HG03378 (cell line): Measurements from ENCODE around the gene VWA8.
"Not testable (repeated sequence)": the region's sequence is repeated elsewhere in the genome, so short reads cannot be mapped to it uniquely, and the experiment has no call there.

ENCODE experiments used
- ATAC-seq: cut with Tn5 transposase; IDR thresholded peaks from one replicate; pipeline ENCODE4 v1.9.1; 2021; ENCODE audit warnings: mild to moderate bottlenecking, moderate library complexity; ENCODE audit not compliant: unreplicated experiment

Gene VWA8

DNA sequence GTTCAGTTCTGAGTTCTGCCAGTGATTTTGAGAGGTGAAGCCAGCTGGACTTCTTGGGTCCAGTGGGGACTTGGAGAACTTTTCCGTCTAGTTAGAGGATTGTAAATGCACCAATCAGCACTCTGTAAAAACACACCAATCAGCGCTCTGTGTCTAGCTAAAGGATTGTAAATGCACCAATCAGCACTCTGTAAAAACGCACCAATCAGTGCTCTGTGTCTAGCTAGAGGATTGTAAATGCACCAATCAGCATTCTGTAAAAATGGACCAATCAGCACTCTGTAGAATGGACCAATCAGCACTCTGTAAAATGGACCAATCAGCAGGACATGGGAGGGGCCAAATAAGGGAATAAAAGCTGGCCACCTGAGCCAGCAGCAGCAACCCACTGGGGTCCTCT lies 418.1 kb downstream of the VWA8 start:
- ATAC-seq: not testable (repeated sequence)

DNA sequence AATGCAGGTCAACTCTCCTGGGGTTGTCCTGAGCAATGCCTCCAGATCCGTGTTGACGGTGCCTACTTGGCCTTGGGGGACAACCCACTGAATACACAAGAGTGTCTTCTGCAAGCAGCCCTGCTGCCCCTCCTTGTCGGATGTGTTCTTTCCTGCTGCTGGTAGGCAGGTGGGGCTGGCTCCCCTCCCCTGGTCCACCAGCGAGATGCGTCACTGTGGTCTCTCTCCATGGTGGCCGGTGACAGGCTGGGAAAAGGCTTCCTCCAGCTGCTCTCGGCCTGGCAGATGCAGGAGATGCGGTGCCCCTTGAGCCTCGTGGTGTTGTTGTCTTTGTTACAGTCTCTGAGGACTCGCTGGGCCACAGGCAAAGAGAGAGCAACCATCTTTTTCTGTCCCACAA lies 418.6 kb downstream of the VWA8 start:
- no peak for ATAC-seq

DNA sequence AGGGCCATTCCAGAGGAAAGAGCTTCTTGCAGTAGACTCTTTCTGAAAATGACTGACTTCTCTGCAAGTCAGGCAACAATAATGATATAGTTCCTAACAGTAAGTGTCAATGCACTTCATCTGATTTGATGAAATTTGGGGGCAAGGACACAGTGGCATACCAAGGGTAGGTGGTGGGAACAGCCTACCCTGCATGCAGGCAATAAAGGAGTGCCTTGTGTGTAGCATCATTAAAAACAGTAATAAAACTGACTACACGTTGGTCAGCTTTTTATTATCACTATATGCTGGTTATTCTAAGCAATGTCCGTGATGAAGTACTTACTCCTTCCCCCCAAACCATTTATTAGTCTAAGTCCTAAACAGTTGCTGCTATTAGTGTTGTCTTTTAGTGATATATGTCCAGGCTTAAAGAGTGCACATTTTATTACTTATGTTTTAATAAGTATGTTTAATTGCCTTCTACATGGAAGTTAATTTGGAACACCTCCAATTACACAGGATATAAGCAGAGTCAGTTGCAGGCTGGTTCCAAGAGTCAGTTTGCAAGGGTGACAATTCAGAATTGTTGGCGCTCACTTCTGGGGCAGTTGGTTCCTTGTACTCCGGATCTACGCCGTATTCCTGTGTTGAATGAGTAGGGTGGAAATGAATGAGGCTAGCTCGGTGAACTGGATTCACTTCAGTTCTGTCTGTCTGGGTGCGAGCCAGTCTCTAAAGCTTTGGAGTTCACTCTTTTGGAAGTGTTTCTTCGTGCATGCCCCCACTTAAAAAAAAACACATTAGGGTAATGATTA lies 419.6 kb downstream of the VWA8 start:
- ATAC-seq: no peak

DNA sequence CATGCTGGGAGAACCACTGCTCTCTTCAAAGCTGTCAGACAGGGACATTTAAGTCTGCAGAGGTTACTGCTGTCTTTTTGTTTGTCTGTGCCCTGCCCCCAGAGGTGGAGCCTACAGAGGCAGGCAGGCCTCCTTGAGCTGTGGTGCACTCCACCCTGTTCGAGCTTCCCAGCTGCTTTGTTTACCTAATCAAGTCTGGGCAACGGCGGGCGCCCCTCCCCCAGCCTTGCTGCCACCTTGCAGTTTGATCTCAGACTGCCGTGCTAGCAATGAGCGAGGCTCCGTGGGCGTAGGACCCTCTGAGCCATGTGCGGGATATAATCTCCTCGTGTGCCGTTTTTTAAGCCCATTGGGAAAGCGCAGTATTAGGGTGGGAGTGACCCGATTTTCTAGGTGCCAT lies 420.7 kb downstream of the VWA8 start:
- not testable (repeated sequence) for ATAC-seq

DNA sequence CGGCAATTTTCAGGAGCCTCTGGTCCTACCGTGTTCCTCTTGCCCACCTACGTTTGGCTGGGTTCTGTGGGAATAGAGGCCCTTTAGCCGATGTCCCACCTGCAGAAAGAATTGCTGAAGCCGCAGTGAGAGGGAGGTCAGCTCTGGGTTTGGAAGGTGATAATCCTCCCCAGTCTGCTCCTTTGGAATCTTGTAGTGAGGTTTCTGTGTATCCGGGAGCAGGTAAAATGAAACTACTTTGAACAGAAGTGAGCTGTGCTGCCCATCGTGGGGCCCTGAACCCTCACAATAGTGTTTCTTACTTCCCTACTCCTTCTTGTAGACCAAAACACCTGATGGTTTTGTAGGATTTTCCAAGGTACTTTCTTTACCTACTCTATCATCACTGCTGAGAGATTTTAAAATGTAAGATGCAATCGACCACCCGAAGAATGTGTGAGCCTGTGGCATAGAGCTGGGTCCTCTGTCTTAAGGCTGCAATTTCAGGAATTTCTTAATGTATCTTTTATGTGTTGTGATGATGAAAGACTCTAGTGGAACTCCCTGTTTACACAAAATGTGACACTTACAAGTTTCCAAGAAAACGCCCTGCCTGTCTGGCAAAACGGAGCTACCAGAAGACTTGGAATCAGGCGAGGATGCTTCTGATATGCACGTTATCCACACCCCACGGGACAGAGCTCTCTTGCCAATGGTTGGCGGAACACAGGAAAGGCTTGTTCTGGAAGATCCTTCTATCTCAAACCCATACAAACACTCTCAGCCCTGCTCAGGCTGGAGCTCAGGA lies 427.4 kb downstream of the VWA8 start:
- ATAC-seq: no peak

DNA sequence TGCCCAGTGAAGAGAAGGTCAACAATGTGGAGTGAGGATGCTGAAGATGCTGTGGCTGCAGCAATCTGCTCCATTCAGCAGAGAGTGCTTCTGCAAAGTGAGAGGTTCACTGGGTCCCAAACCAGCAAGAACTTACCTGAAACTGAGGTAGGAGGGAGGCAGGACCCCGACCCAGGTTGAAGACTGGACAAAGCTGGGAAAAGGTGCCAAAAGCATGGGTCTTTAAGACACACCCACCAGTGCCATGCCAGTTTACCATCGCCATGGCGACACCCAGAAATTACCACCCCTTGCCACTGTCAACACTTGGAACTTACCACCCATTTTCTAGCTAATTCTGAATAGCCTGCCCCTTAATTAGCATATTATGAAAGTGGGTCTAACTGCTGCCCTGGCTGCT lies 432.9 kb downstream of the VWA8 start:
- no peak for ATAC-seq

DNA sequence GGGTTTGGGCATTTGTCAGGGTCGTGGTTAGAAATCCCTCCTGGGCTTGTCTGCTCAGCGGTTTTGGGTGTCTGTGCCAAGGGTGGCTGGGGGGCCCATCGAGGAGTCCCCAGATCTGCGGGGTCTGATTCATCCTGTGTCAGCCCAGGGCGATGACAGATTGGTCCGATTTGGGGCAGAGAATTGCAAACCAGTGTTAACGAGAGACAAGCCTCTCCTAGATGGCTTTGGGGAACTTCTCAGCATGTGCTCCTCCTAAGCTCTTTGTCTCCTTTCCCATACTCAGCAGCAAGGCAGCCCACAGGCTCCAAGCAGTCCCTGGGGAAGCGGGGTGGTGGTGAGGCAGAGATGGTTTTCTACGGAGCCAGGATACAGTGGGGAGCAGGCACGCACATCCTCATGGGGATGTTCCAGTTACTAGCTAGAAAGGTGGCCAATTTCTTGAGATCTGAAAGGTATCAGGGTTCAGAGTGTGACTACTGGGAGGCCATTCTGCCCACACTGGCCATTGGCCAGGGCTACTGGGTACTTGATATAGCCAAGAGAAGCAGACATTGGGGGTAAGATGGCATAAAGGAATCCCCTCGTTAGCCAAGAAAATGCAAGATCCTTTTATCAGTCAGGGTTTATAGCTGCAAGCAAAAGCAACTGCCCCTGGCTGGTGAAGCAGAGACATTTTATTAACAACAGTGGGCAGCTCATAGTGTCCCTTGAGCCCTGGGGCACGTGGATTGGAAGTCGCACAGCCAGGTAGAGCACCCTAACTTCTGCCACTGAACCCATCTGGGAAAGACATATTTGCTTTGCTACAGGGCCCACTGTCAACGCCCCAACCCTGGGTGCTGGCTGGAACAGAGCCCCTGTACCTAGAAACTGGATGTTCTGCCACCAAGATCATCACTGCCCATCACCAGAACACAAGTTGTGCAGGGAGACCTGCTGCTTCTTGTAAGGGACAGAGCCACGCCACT lies 440.0 kb downstream of the VWA8 start:
- no peak for ATAC-seq

DNA sequence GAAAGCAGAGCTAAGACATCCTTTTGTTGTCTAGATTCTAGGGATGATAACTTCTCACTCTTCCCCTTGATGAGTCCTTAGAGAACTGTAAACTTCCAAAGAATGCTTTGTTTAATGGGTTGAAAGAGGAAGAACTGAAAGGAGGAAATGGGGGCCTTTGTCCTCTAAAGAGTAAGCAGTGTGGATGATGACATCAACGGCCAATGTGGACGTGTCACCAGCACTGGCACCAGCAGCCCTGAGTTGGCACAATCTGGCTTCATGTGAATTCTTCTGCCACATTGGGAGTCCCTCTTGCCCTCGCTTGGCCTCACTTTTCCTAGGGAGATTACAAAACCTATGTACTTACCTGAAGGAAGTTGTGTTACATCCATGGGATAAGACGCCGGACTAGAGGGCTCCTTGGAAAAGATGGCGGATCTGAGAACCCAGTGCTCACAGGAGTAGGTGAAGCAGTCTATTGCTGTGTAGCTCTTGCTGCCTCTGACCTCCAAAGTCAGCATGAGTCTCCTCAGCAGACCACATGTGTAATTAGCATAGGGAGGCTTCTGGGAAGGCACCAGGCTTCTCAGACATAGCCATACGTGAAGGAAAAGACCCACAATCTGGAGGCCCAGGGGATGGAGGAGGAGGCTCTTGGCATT lies 440.8 kb downstream of the VWA8 start:
- ATAC-seq: no peak
